Keratinocyte (primary cell): ENCODE results near the gene CYP4B1. TPM values are rescaled to one million over a fixed set of nuclear protein-coding genes. Genes with fewer than 3 reads are reported as not detected.

Experiments used
- DNase-seq: peaks from one replicate; pipeline ENCODE4 v3.0.0-alpha.2; 2011; ENCODE audit warnings: low read depth, missing footprints, low spot score
- FAIRE-seq: peaks from 2 replicates; lab custom pipeline; 2011; peaks lifted over from hg19 to GRCh38; lab: Jason Lieb, UNC
- H2AFZ ChIP-seq: 2 replicates; pipeline ENCODE4 v1.6.0; 2012; ENCODE audit warnings: low read length, control low read depth, inconsistent platforms; ENCODE audit not compliant: control insufficient read depth
- H3K27ac ChIP-seq: 2 replicates; pipeline ENCODE4 v1.5.1; 2011; ENCODE audit warnings: low read length; ENCODE audit not compliant: control insufficient read depth, insufficient read depth
- H3K27me3 ChIP-seq: 3 replicates; pipeline ENCODE4 v1.6.0; 2011; ENCODE audit warnings: low read length; ENCODE audit not compliant: control insufficient read depth, insufficient read depth; ENCODE audit errors: extremely low read depth
- H3K36me3 ChIP-seq, 2 experiments: 2 replicates in 1 of 2; 3 replicates in 1 of 2; pipeline ENCODE4 v1.5.1; 2011; ENCODE audit warnings: low read length in 2 of 2, mild to moderate bottlenecking in 1 of 2; ENCODE audit not compliant: control insufficient read depth in 2 of 2, insufficient read depth in 2 of 2; ENCODE audit errors: extremely low read depth in 1 of 2
- H3K4me1 ChIP-seq: 3 replicates; pipeline ENCODE4 v1.5.1; 2011; ENCODE audit warnings: low read length; ENCODE audit not compliant: control insufficient read depth, insufficient read depth; ENCODE audit errors: extremely low read depth
- H3K4me2 ChIP-seq: 3 replicates; pipeline ENCODE4 v1.6.0; 2011; ENCODE audit warnings: low read depth, low read length; ENCODE audit not compliant: control insufficient read depth, insufficient read depth; ENCODE audit errors: extremely low read depth
- H3K4me3 ChIP-seq, 3 experiments: fragments of 200-600 bp in 1 of 3; sonication (generic) in 1 of 3; 2 replicates in 2 of 3; 3 replicates in 1 of 3; pipeline ENCODE4 v1.5.1; 2011 to 2016; ENCODE audit warnings: low read length in 3 of 3, mild to moderate bottlenecking in 3 of 3, control low read depth in 2 of 3, inconsistent platforms in 1 of 3, low read depth in 1 of 3, mixed read lengths in 1 of 3, mixed run types in 1 of 3, moderate library complexity in 1 of 3; ENCODE audit not compliant: control insufficient read depth in 2 of 3, insufficient read depth in 2 of 3; ENCODE audit errors: extremely low read depth in 1 of 3
- H3K79me2 ChIP-seq: 2 replicates; pipeline ENCODE4 v1.6.0; 2012; ENCODE audit warnings: low read length; ENCODE audit not compliant: control insufficient read depth, insufficient read depth
- H3K9ac ChIP-seq: 3 replicates; pipeline ENCODE4 v1.6.0; 2011; ENCODE audit warnings: low read length; ENCODE audit not compliant: control insufficient read depth, insufficient read depth; ENCODE audit errors: extremely low read depth
- H3K9me1 ChIP-seq: 3 replicates; pipeline ENCODE4 v1.6.0; 2011; ENCODE audit warnings: low read length; ENCODE audit not compliant: control insufficient read depth, insufficient read depth; ENCODE audit errors: extremely low read depth
- H3K9me3 ChIP-seq: 2 replicates; pipeline ENCODE4 v1.5.1; 2012; ENCODE audit warnings: low read depth, low read length; ENCODE audit not compliant: control insufficient read depth
- H4K20me1 ChIP-seq: 3 replicates; pipeline ENCODE4 v1.6.0; 2011; ENCODE audit warnings: low read length; ENCODE audit not compliant: control insufficient read depth, insufficient read depth; ENCODE audit errors: extremely low read depth
- CTCF ChIP-seq, 3 experiments: IDR thresholded peaks in 1 of 3; conservative IDR thresholded peaks in 1 of 3; optimal IDR thresholded peaks in 1 of 3; 2 replicates in 2 of 3; 3 replicates in 1 of 3; pipeline versions ENCODE3 to v1.5.1; 2011; ENCODE audit warnings: low read length in 3 of 3, mild to moderate bottlenecking in 3 of 3, moderate library complexity in 2 of 3, control low read depth in 1 of 3, inconsistent platforms in 1 of 3; ENCODE audit not compliant: insufficient read depth in 2 of 3; ENCODE audit errors: extremely low read depth in 1 of 3
- EZH2 ChIP-seq: IDR thresholded peaks from one replicate; pipeline ENCODE4 v1.6.1; 2012; ENCODE audit warnings: inconsistent platforms, mild to moderate bottlenecking, low read length, moderate library complexity
- dilution Hi-C: fragments of 300-500 bp; cut with MboI; formaldehyde crosslinking; loops from one replicate; pipeline ENCODE4 v1.7.0; 2020; ENCODE audit warnings: low sequenced_read_pairs; ENCODE audit not compliant: extremely low pct_ligation_motif_present
- polyA plus RNA-seq, 5 experiments: library from polyadenylated mRNA; depleted of rRNA in 3 of 5; stranded (reverse) in 3 of 5; stranded (forward) in 1 of 5; unstranded in 1 of 5; fragments of >200 nt; gene quantifications; 1 replicate in 1 of 5; 2 replicates in 3 of 5; 3 replicates in 1 of 5; pipeline versions ENCODE4 v1.2.1 to v1.2.3, GENCODE V29; 2011 to 2012; ENCODE audit warnings: missing spikeins in 2 of 5, low read depth in 1 of 5, low replicate concordance in 1 of 5

Gene CYP4B1
- polyA plus RNA-seq, 1 donor (not counting 4 experiments of a cell fraction or from before 2014, with no cell fraction given), result 2.1 TPM

GRCh38 chr1:46761740-46762139 is 37.1 kb upstream of the CYP4B1 start:
- H3K4me3 ChIP-seq, result no peak overlapping the region
- H3K36me3 ChIP-seq, result no peaks in the 10 kb centered on the region
- no peak for TF ChIP-seq CTCF (optimal IDR thresholded peaks at IDR 0.05 in 1 of 3, IDR thresholded peaks at IDR 0.05 in 1 of 3, conservative IDR thresholded peaks at IDR 0.05 in 1 of 3; ENCODE audit: extremely low read depth in 1 of 3, insufficient read depth in 2 of 3, low read length in 3 of 3)
- TF ChIP-seq EZH2, result no peak
- no peak overlapping the region for H3K4me2 ChIP-seq
- H3K9me3 ChIP-seq, result no peaks in the 10 kb centered on the region
- H3K4me1 ChIP-seq, result peaks cover 17% of the 10 kb centered on the region
- FAIRE-seq (peak; percentile 9), DNase-seq (no peak)
- H3K9ac ChIP-seq, result no peak overlapping the region
- H4K20me1 ChIP-seq, result no peaks in the 10 kb centered on the region
- dilution Hi-C loops, result no loop called here
- H3K27ac ChIP-seq, result no peak overlapping the region
- H3K9me1 ChIP-seq, result no peaks in the 10 kb centered on the region
- H3K79me2 ChIP-seq, result no peaks in the 10 kb centered on the region
- H3K27me3 ChIP-seq, result no peaks in the 10 kb centered on the region
- no peak overlapping the region for H2AFZ ChIP-seq

- Histone ChIP-seq H3K4me1 (no peaks in the 10 kb centered on the region), H3K4me3 (no peak overlapping the region), H3K27me3 (no peaks in the 10 kb centered on the region), H3K9me1 (no peaks in the 10 kb centered on the region), H3K36me3 (no peaks in the 10 kb centered on the region), H3K27ac (no peak overlapping the region), H2AFZ (no peak overlapping the region), H3K79me2 (no peaks in the 10 kb centered on the region), H4K20me1 (no peaks in the 10 kb centered on the region), H3K9me3 (no peaks in the 10 kb centered on the region), H3K9ac (no peak overlapping the region), H3K4me2 (no peak overlapping the region)
- FAIRE-seq, result no peak
- TF ChIP-seq CTCF (optimal IDR thresholded peaks at IDR 0.05 in 1 of 3, IDR thresholded peaks at IDR 0.05 in 1 of 3, conservative IDR thresholded peaks at IDR 0.05 in 1 of 3; ENCODE audit: extremely low read depth in 1 of 3, insufficient read depth in 2 of 3, low read length in 3 of 3), result no peak
- no peak for TF ChIP-seq EZH2
- no peak for DNase-seq
- dilution Hi-C loops, result no loop called here
These were observed 34.4 kb upstream of the CYP4B1 start for GRCh38 chr1:46764402-46764801.
